ENCODE results near the gene INPP5K.
A peak's percentile ranks its signal among the peaks of the same experiment; 100 is the strongest.

INPP5K gene

GRCh38 chr17:1560101-1560857 is 43.9 kb upstream of the INPP5K start:
- peak overlapping the region in 8 of 10 experiments; percentile 76 to 96 (median 88); a peak in 15 of 20 replicates for H3K4me3 ChIP-seq
- H3K9ac ChIP-seq, result peak overlapping the region; percentile 91 to 98 (median 94); a peak in 21 of 22 replicates
- peak overlapping the region in 3 of 11 experiments; percentile 8 to 87 (median 10); a peak in 1 of 22 replicates for H3K27ac ChIP-seq
- H4K20me1 ChIP-seq, result peaks cover 32 to 72% (median 67%) of the 10 kb centered on the region in 11 experiments
- peaks cover 0 to 40% (median 30%) of the 10 kb centered on the region in 11 experiments; a peak in 17 of 22 replicates for H3K36me3 ChIP-seq
- H3K9me3 ChIP-seq (replicated peaks in 1 of 11), result no peaks in the 10 kb centered on the region
- TF ChIP-seq Cebpa-rat (IDR thresholded peaks at IDR 0.05), result no peak
- H3K27me3 ChIP-seq, result peaks cover 0 to 18% (median 13%) of the 10 kb centered on the region in 11 experiments; a peak in 13 of 22 replicates
- peaks cover 69 to 81% (median 78%) of the 10 kb centered on the region in 10 experiments for H3K4me1 ChIP-seq
- peak overlapping the region; percentile 90 to 100 (median 97) for H3K4me2 ChIP-seq

GRCh38 chr17:1559047-1560043 is 42.9 kb upstream of the INPP5K start:
- no peak for TF ChIP-seq Cebpa-rat (IDR thresholded peaks at IDR 0.05)
- H3K9ac ChIP-seq, result peak overlapping the region in 9 of 11 experiments; percentile 51 to 95 (median 92); a peak in 14 of 22 replicates
- peaks cover 77 to 88% (median 86%) of the 10 kb centered on the region in 10 experiments for H3K4me1 ChIP-seq
- peak overlapping the region in 5 of 11 experiments; percentile 6 to 17 (median 12); a peak in 5 of 22 replicates for H3K27ac ChIP-seq
- peak overlapping the region; percentile 90 to 100 (median 97) for H3K4me2 ChIP-seq
- H3K9me3 ChIP-seq (replicated peaks in 1 of 11), result no peaks in the 10 kb centered on the region
- H3K36me3 ChIP-seq, result peaks cover 0 to 50% (median 36%) of the 10 kb centered on the region in 11 experiments; a peak in 18 of 22 replicates
- H3K4me3 ChIP-seq, result peak overlapping the region in 5 of 10 experiments; percentile 6 to 96 (median 89); a peak in 6 of 20 replicates
- peaks cover 0 to 15% (median 11%) of the 10 kb centered on the region in 11 experiments; a peak in 12 of 22 replicates for H3K27me3 ChIP-seq
- H4K20me1 ChIP-seq, result peaks cover 32 to 82% (median 76%) of the 10 kb centered on the region in 11 experiments

- Histone ChIP-seq H3K27ac (peak overlapping the region in 3 of 11 experiments; percentile 17 to 75 (median 19); a peak in 1 of 22 replicates), H3K4me2 (peak overlapping the region in 8 of 11 experiments; percentile 76 to 98 (median 88); a peak in 11 of 22 replicates), H3K4me3 (no peak overlapping the region), H3K9me3 (replicated peaks in 1 of 11) (no peaks in the 10 kb centered on the region), H3K9ac (0 out of 22 replicates have a peak overlapping the region, but pooled peaks of 1 of the 11 experiments have one; percentile 12), H3K27me3 (peaks cover 0 to 5% (median 2%) of the 10 kb centered on the region in 11 experiments; a peak in 10 of 22 replicates), H3K36me3 (peaks cover 5 to 59% (median 45%) of the 10 kb centered on the region in 11 experiments), H3K4me1 (peaks cover 70 to 88% (median 83%) of the 10 kb centered on the region in 10 experiments), H4K20me1 (peaks cover 32 to 91% (median 85%) of the 10 kb centered on the region in 11 experiments)
- TF ChIP-seq Cebpa-rat (IDR thresholded peaks at IDR 0.05), result no peak
Observed at GRCh38 chr17:1558401-1558800, 42.0 kb upstream of the INPP5K start.

- peak overlapping the region in 8 of 11 experiments; percentile 7 to 70 (median 58); a peak in 9 of 22 replicates for H3K9ac ChIP-seq
- no peaks in the 10 kb centered on the region for H3K27me3 ChIP-seq
- H3K4me3 ChIP-seq, result peak overlapping the region in 1 of 10 experiments; percentile 15; a peak in 1 of 20 replicates
- TF ChIP-seq Cebpa-rat (IDR thresholded peaks at IDR 0.05), result no peak
- H3K4me1 ChIP-seq, result peaks cover 64 to 86% (median 78%) of the 10 kb centered on the region in 10 experiments
- peak overlapping the region; percentile 2 to 84 (median 75); a peak in 17 of 22 replicates for H3K27ac ChIP-seq
- H3K4me2 ChIP-seq, result peak overlapping the region in 9 of 11 experiments; percentile 76 to 98 (median 87); a peak in 19 of 22 replicates
- peaks cover 13 to 68% (median 54%) of the 10 kb centered on the region in 11 experiments for H3K36me3 ChIP-seq
- H3K9me3 ChIP-seq (replicated peaks in 1 of 11), result no peaks in the 10 kb centered on the region
- peaks cover 38 to 100% (median 85%) of the 10 kb centered on the region in 11 experiments for H4K20me1 ChIP-seq
Observed at GRCh38 chr17:1557355-1558095, 41.1 kb upstream of the INPP5K start.

- no peaks in the 10 kb centered on the region for H3K27me3 ChIP-seq
- no peaks in the 10 kb centered on the region for H3K9me3 ChIP-seq (replicated peaks in 1 of 11)
- TF ChIP-seq Cebpa-rat (IDR thresholded peaks at IDR 0.05), result peak in 10 of 11 experiments; percentile 23 to 84 (median 75); a peak in 11 of 22 replicates
- H3K4me2 ChIP-seq, result peak overlapping the region; percentile 74 to 98 (median 85)
- H3K9ac ChIP-seq, result peak overlapping the region; percentile 46 to 70 (median 65); a peak in 21 of 22 replicates
- H3K4me3 ChIP-seq, result peak overlapping the region in 6 of 10 experiments; percentile 17 to 45 (median 21); a peak in 9 of 20 replicates
- H3K27ac ChIP-seq, result peak overlapping the region; percentile 31 to 84 (median 75); a peak in 21 of 22 replicates
- peaks cover 55 to 79% (median 70%) of the 10 kb centered on the region in 10 experiments for H3K4me1 ChIP-seq
- peaks cover 30 to 83% (median 71%) of the 10 kb centered on the region in 11 experiments for H3K36me3 ChIP-seq
- peaks cover 32 to 100% (median 82%) of the 10 kb centered on the region in 11 experiments for H4K20me1 ChIP-seq
Observed at GRCh38 chr17:1555651-1556471, 39.4 kb upstream of the INPP5K start.

- peak overlapping the region; percentile 46 to 70 (median 65) for H3K9ac ChIP-seq
Observed at GRCh38 chr17:1554751-1555540, 38.5 kb upstream of the INPP5K start.

More at GRCh38 chr17:1554751-1555540, 38.5 kb upstream of the INPP5K start:
- H3K27me3 ChIP-seq, result no peaks in the 10 kb centered on the region
- peak overlapping the region in 6 of 10 experiments; percentile 17 to 45 (median 21); a peak in 8 of 20 replicates for H3K4me3 ChIP-seq
- H3K36me3 ChIP-seq, result peaks cover 39 to 87% (median 77%) of the 10 kb centered on the region in 11 experiments
- TF ChIP-seq Cebpa-rat (IDR thresholded peaks at IDR 0.05), result no peak
- H3K4me2 ChIP-seq, result peak overlapping the region; percentile 74 to 98 (median 85)
- peaks cover 46 to 70% (median 61%) of the 10 kb centered on the region in 10 experiments for H3K4me1 ChIP-seq
- no peaks in the 10 kb centered on the region for H3K9me3 ChIP-seq (replicated peaks in 1 of 11)
- peak overlapping the region; percentile 31 to 84 (median 75); a peak in 21 of 22 replicates for H3K27ac ChIP-seq
- peaks cover 23 to 100% (median 82%) of the 10 kb centered on the region in 11 experiments for H4K20me1 ChIP-seq

All from BLaER1 treated with 17β-estradiol and CSF1 and Interleukin-3, amounts not matched to agents 10 nM and 100 nM (cell line).